Transverse colon (tissue), 4 donors: Measurements from ENCODE around the gene RDX. TPM values are rescaled to one million over a fixed set of nuclear protein-coding genes. Genes with fewer than 3 reads are reported as not detected.

ENCODE experiments used
- DNase-seq: peaks from one replicate; pipeline ENCODE4 v3.0.0-alpha.2; 2019
- H3K27ac ChIP-seq, 4 donors: fragments of 200-600 bp; sonication (generic); 2 replicates each; pipeline ENCODE4 v1.5.1; 2016 to 2018; ENCODE audit warnings: inconsistent platforms in 4 of 4
- H3K27me3 ChIP-seq: fragments of 200-600 bp; sonication (generic); 2 replicates; pipeline ENCODE4 v1.5.1; 2017; ENCODE audit warnings: inconsistent platforms
- H3K36me3 ChIP-seq, 4 donors: fragments of 200-600 bp; sonication (generic); 2 replicates each; pipeline ENCODE4 v1.5.1; 2017 to 2019; ENCODE audit warnings: inconsistent platforms in 4 of 4
- H3K4me1 ChIP-seq, 4 donors: fragments of 200-600 bp; sonication (generic); 2 replicates each; pipeline ENCODE4 v1.5.1; 2017 to 2020; ENCODE audit warnings: inconsistent platforms in 4 of 4
- H3K4me3 ChIP-seq, 4 donors: fragments of 200-600 bp; sonication (generic); 1 replicate in 1 of 4; 2 replicates in 3 of 4; pipeline versions ENCODE4 v1.5.1 to v1.6.1; 2017 to 2019; ENCODE audit warnings: inconsistent platforms in 4 of 4
- H3K9me3 ChIP-seq, 2 donors: fragments of 200-600 bp; sonication (generic); 2 replicates each; pipeline ENCODE4 v1.5.1; 2017 to 2019; ENCODE audit warnings: inconsistent platforms in 2 of 2
- CTCF ChIP-seq, 5 experiments: fragments of 200-600 bp in 3 of 5; fragments of 450-650 bp in 2 of 5; sonication (generic) in 3 of 5; IDR thresholded peaks; 1 replicate in 2 of 5; 2 replicates in 3 of 5; pipeline ENCODE4 v1.5.1; 2016 to 2017; ENCODE audit warnings: antibody characterized with exemption in 5 of 5, inconsistent platforms in 3 of 5, mild to moderate bottlenecking in 2 of 5, moderate library complexity in 1 of 5
- EP300 ChIP-seq: sonication (generic); formaldehyde crosslinking; IDR thresholded peaks from one replicate; pipeline ENCODE4 v1.6.1; 2017; ENCODE audit warnings: antibody characterized with exemption, low read depth
- POLR2A ChIP-seq: fragments of 450-650 bp; IDR thresholded peaks from one replicate; pipeline ENCODE4 v1.6.1; 2016; ENCODE audit warnings: antibody characterized with exemption, mild to moderate bottlenecking, moderate library complexity
- POLR2AphosphoS5 ChIP-seq, 3 donors: sonication (generic); formaldehyde crosslinking; IDR thresholded peaks; one replicate each; pipeline ENCODE4 v1.6.1; 2016; ENCODE audit warnings: antibody characterized with exemption in 3 of 3
- WGBS, 2 donors: methylation state at CpG; one replicate each; pipeline ENCODE4 v1.1.5; 2018; ENCODE audit warnings: low coverage in 1 of 2; 5-methylcytosine and 5-hydroxymethylcytosine counted together
- in situ Hi-C, 4 donors: fragments of 200-750 bp; cut with MboI; loops; one replicate each; pipeline versions ENCODE4 v1.15.0 to v1.15.1; 2017; ENCODE audit warnings: low sequenced_read_pairs in 3 of 4, low pct_ligation_motif_present in 1 of 4, low pct_unique_long_range_greater_than_20kb in 1 of 4
- intact Hi-C: fragments of 100-400 bp; cut with DNase I; formaldehyde crosslinking; loops from one replicate; pipeline ENCODE4 v1.15.1; 2023; ENCODE audit warnings: low total_unique reads
- total RNA-seq, 4 donors: library from RNA; depleted of rRNA; stranded (reverse); fragments of >200 nt; gene quantifications; one replicate each; pipeline ENCODE4 v1.1.0, GENCODE V29; 2016

RDX gene
- total RNA-seq, 4 donors from 2014 or later = 16.8 to 34.8 (median 21.9) TPM

DNA sequence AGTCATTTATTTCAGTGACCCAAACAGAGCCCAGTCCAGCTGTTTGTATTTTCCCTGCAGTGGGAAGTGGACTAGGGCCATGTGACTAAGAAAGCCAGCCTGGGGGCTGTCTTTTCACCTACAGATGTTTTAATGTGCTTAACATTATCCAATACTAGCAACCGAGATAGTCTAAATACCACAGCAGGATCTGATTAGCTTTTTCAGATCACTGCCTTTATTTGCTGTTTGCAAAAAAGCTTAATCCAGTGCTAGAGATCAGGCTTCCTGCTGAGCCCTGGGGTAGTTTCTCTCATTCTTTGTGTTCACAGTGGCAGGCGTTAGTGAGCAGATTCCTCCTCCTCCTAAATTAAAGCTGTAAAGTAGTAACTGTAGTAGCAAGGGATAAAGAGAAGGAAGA is 168.3 kb downstream of the RDX start:
- intact Hi-C loops (no loop called here), in situ Hi-C loops (no loop called here)
- TF ChIP-seq POLR2A (no peak), POLR2AphosphoS5 (IDR thresholded peaks at IDR 0.05) (no peak)
- H3K36me3 ChIP-seq = no peaks in the 10 kb centered on the region
- H3K4me1 ChIP-seq = peaks cover 0 to 8% (median 3%) of the 10 kb centered on the region in 4 donors
- no peaks in the 10 kb centered on the region for H3K27me3 ChIP-seq
- no peak for DNase-seq
- WGBS, 2 donors = 27 to 29% methylated on average over 2 of the region's 2 CpGs
- no peak overlapping the region for H3K27ac ChIP-seq
- H3K4me3 ChIP-seq = no peak overlapping the region
- no peaks in the 10 kb centered on the region for H3K9me3 ChIP-seq

- WGBS, 2 donors = 87 to 88% methylated on average over 4 of the region's 4 CpGs
- H3K4me1 ChIP-seq = peaks cover 0 to 8% (median 3%) of the 10 kb centered on the region in 4 donors
- DNase-seq = no peak
- H3K9me3 ChIP-seq = no peaks in the 10 kb centered on the region
- no peaks in the 10 kb centered on the region for H3K27me3 ChIP-seq
- no peaks in the 10 kb centered on the region for H3K36me3 ChIP-seq
- in situ Hi-C loops = no loop called here
- intact Hi-C loops = no loop called here
- no peak overlapping the region for H3K27ac ChIP-seq
- H3K4me3 ChIP-seq = no peak overlapping the region
- no peak for TF ChIP-seq EP300
- no peak for TF ChIP-seq POLR2A
- TF ChIP-seq CTCF (IDR thresholded peaks at IDR 0.05) = no peak
- no peak for TF ChIP-seq POLR2AphosphoS5 (IDR thresholded peaks at IDR 0.05)
Measured at GRCh38 chr11:110126936-110127335, 169.5 kb downstream of the RDX start.

- Histone ChIP-seq H3K4me3 (no peak overlapping the region), H3K27ac (no peak overlapping the region), H3K9me3 (no peaks in the 10 kb centered on the region), H3K4me1 (peaks cover 0 to 18% (median 2%) of the 10 kb centered on the region in 4 donors), H3K36me3 (no peaks in the 10 kb centered on the region), H3K27me3 (no peaks in the 10 kb centered on the region)
- in situ Hi-C loops (no loop called here), intact Hi-C loops (no loop called here)
- DNase-seq = no peak
- WGBS, 2 donors = 96 to 100% methylated on average over 2 to 4 of the region's 4 CpGs
- TF ChIP-seq POLR2A = no peak
- TF ChIP-seq POLR2AphosphoS5 (IDR thresholded peaks at IDR 0.05) = no peak
- TF ChIP-seq EP300 = no peak
- TF ChIP-seq CTCF (IDR thresholded peaks at IDR 0.05) = no peak
Measured at GRCh38 chr11:110125632-110126031, 170.8 kb downstream of the RDX start.

Other genes with a start within 250 kb of the RDX start
- gene ZC3H12C, start 203.2 kb downstream of the RDX start, total RNA-seq = 10 to 100 TPM in 2 of 4 donors, 1 to 10 TPM in 2; 6.4 to 21.2 (median 14.4) TPM
- 10 to 100 TPM; 25.4 to 28.9 (median 26.8) TPM for gene FDX1, start 133.3 kb upstream of the RDX start, total RNA-seq